Astrocyte (in vitro differentiated cells and primary cell): ENCODE measurements around the gene UBFD1.

ENCODE experiments used
- EZH2 ChIP-seq: IDR thresholded peaks from 2 replicates; pipeline ENCODE4 v1.6.1; 2012; ENCODE audit warnings: mild to moderate bottlenecking, low read length, inconsistent platforms; ENCODE audit not compliant: insufficient read depth
- TF ChIP-seq, protein P1 (sequence below): IDR thresholded peaks from 2 replicates; pipeline ENCODE4 v1.5.1; 2011; ENCODE audit warnings: low read depth, mild to moderate bottlenecking, inconsistent platforms, low read length, moderate library complexity; ENCODE audit not compliant: insufficient read depth

DNA sequence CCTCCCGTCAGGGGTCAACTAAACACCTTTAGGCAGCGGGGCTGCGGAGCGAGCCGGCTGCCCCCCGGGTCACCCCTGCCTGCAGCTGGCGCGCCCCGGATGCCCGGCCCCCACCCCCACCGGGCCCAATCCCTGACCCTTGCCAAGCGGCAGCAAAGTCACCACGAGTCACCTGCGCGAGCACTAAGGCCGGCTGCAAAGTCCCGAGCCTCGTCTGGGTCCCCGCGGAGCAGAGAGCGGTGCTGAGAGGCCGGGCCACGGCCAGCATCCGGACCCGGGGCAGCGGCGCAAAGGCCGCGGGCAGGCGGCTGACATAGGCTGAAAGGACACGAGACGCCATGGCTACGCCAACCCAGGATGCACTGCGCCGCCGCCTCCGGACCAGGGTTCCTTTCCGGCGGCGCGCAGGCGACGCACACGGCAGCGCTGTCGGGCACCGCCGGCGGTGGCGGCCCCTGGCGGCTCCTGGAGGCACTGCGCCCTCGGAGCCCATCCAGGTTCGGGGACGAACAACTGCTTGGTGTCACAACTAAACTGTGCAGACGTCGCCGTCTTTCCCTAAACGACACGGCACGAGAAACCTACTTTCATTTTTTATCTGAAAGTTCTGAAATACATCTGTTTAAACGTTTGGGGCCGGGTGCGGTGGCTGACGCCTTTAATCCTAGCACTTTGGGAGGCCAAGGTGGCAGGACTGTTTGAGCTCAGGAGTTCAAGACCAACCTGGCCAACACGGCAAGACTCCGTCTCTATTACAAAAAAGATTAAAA, 38.6 kb downstream of the UBFD1 start, which contains the start of gene NDUFAB1:
- TF ChIP-seq, protein P1, sequence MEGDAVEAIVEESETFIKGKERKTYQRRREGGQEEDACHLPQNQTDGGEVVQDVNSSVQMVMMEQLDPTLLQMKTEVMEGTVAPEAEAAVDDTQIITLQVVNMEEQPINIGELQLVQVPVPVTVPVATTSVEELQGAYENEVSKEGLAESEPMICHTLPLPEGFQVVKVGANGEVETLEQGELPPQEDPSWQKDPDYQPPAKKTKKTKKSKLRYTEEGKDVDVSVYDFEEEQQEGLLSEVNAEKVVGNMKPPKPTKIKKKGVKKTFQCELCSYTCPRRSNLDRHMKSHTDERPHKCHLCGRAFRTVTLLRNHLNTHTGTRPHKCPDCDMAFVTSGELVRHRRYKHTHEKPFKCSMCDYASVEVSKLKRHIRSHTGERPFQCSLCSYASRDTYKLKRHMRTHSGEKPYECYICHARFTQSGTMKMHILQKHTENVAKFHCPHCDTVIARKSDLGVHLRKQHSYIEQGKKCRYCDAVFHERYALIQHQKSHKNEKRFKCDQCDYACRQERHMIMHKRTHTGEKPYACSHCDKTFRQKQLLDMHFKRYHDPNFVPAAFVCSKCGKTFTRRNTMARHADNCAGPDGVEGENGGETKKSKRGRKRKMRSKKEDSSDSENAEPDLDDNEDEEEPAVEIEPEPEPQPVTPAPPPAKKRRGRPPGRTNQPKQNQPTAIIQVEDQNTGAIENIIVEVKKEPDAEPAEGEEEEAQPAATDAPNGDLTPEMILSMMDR, result peak; percentile 81
- no peak for TF ChIP-seq EZH2
